Type B pancreatic cell (in vitro differentiated cells): ENCODE data around the gene LRBA. TPM values are rescaled to one million over a fixed set of nuclear protein-coding genes. Genes with fewer than 3 reads are reported as not detected.

Source experiments
- DNase-seq: peaks from one replicate; pipeline ENCODE4 v3.0.0; 2021; ENCODE audit warnings: mixed read lengths; ENCODE audit not compliant: unreplicated experiment; ENCODE audit errors: extremely low spot score
- H3K27ac Mint-ChIP-seq: 2 replicates; pipeline ENCODE4 v1.8.0; 2021; ENCODE audit warnings: mild to moderate bottlenecking, mixed read lengths
- H3K27me3 Mint-ChIP-seq: 2 replicates; pipeline ENCODE4 v1.8.0; 2021; ENCODE audit warnings: mixed read lengths
- H3K36me3 Mint-ChIP-seq: 2 replicates; pipeline ENCODE4 v1.8.0; 2021; ENCODE audit warnings: mixed read lengths
- H3K4me1 Mint-ChIP-seq: one replicate; pipeline ENCODE4 v1.8.0; 2021; ENCODE audit warnings: mixed read lengths; ENCODE audit not compliant: unreplicated experiment
- H3K4me3 Mint-ChIP-seq: 2 replicates; pipeline ENCODE4 v1.8.0; 2021; ENCODE audit warnings: mild to moderate bottlenecking, mixed read lengths
- H3K9me3 Mint-ChIP-seq: 2 replicates; pipeline ENCODE4 v1.8.0; 2021; ENCODE audit warnings: mixed read lengths
- CTCF ChIP-seq: fragments of 200-600 bp; sonication (generic); conservative IDR thresholded peaks from 2 replicates; pipeline ENCODE4 v1.5.0; 2021; ENCODE audit warnings: antibody characterized with exemption, mild to moderate bottlenecking
- total RNA-seq: library from RNA; stranded (reverse); gene quantifications from 2 replicates; pipeline ENCODE4 v1.2.1, GENCODE V29; 2021; ENCODE audit warnings: low replicate concordance

LRBA gene
- total RNA-seq, 1 donor from 2014 or later, result 64.5 TPM

- Mint-ChIP-seq H3K4me1 (peaks cover 4% of the 10 kb centered on the region), H3K9me3 (no peaks in the 10 kb centered on the region), H3K4me3 (no peak overlapping the region), H3K36me3 (peaks cover 18% of the 10 kb centered on the region), H3K27ac (no peak overlapping the region), H3K27me3 (no peaks in the 10 kb centered on the region)
- no peak for TF ChIP-seq CTCF
- no peak for DNase-seq
These were observed 701.1 kb downstream of the LRBA start for GRCh38 chr4:150314031-150314430.

GRCh38 chr4:150310159-150310895 is 704.8 kb downstream of the LRBA start:
- TF ChIP-seq CTCF, result no peak
- peaks cover 7% of the 10 kb centered on the region for H3K36me3 Mint-ChIP-seq
- H3K9me3 Mint-ChIP-seq, result no peaks in the 10 kb centered on the region
- H3K27ac Mint-ChIP-seq, result no peak overlapping the region
- DNase-seq, result no peak
- H3K27me3 Mint-ChIP-seq, result no peaks in the 10 kb centered on the region
- H3K4me1 Mint-ChIP-seq, result peaks cover 5% of the 10 kb centered on the region
- H3K4me3 Mint-ChIP-seq, result no peak overlapping the region

GRCh38 chr4:150308824-150309472 is 706.1 kb downstream of the LRBA start:
- Mint-ChIP-seq H3K27ac (no peak overlapping the region), H3K4me3 (no peak overlapping the region), H3K9me3 (no peaks in the 10 kb centered on the region), H3K4me1 (peaks cover 9% of the 10 kb centered on the region), H3K27me3 (no peaks in the 10 kb centered on the region), H3K36me3 (peaks cover 5% of the 10 kb centered on the region)
- DNase-seq, result no peak
- TF ChIP-seq CTCF, result no peak

- no peak for TF ChIP-seq CTCF
- peaks cover 5% of the 10 kb centered on the region for H3K36me3 Mint-ChIP-seq
- no peak overlapping the region for H3K27ac Mint-ChIP-seq
- no peaks in the 10 kb centered on the region for H3K27me3 Mint-ChIP-seq
- H3K4me1 Mint-ChIP-seq, result peaks cover 9% of the 10 kb centered on the region
- H3K4me3 Mint-ChIP-seq, result no peak overlapping the region
- H3K9me3 Mint-ChIP-seq, result no peaks in the 10 kb centered on the region
- no peak for DNase-seq
These were observed 708.4 kb downstream of the LRBA start for GRCh38 chr4:150306719-150307118.

- Mint-ChIP-seq H3K4me1 (peaks cover 9% of the 10 kb centered on the region), H3K27ac (no peak overlapping the region), H3K9me3 (no peaks in the 10 kb centered on the region)
These were observed 709.1 kb downstream of the LRBA start for GRCh38 chr4:150305995-150306394.

More at GRCh38 chr4:150305995-150306394, 709.1 kb downstream of the LRBA start:
- Mint-ChIP-seq H3K36me3 (peaks cover 5% of the 10 kb centered on the region), H3K27me3 (no peaks in the 10 kb centered on the region), H3K4me3 (no peak overlapping the region)
- no peak for DNase-seq
- no peak for TF ChIP-seq CTCF
